Measurements from ENCODE around the gene PRKCE.

The PRKCE gene

GRCh38 chr2:45774688-45775244, 123.3 kb downstream of the PRKCE start:
- in situ Hi-C loops (cut with MboI; ENCODE audit: low sequenced_read_pairs) = loop anchor here (5.0 kb wide), 1 partner anchor 127 kb away; no protein-coding TSS in a partner anchor

DNA sequence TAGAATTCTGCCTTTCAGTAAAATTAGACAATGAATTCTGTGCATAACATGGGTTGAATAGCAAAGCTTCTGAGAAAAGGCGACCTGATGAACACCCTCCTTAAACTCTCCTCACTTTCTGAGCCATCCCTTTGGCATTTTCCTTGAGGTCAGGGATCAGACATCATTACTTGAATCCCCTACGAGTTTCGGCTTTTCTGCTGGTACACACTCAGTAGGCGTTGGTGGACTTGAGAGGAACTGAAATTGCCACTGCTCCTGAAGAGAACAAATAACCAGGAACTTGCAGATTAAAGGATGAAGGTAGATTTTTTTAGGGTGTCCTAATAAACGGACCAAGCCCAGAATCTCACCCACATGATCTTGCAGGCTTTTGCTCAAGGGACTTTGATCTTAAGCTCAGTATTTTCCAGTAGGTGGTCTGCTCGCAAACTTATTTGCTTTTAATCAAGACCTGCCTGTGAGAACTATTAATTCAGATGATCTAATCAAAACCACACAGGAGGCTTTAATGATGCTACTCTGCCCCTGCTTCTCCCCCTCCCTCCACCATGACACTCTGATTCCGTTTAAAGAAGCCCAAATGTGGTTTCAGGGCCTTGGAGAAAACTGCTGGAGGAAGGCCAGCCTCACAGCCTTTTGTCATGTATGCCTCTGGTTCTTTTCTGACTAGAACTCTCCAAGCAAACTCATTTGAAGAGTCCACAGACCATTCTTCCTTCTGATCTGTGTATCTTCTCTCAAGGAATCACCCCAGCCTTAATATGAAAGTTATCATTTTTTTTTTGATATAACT, 124.9 kb downstream of the PRKCE start:
- in situ Hi-C loops (cut with MboI; ENCODE audit: low sequenced_read_pairs) = loop anchor here (5.0 kb wide), 1 partner anchor 129 kb away; no protein-coding TSS in a partner anchor

- in situ Hi-C loops (cut with MboI; ENCODE audit: low sequenced_read_pairs) = loop anchor here (5.0 kb wide), 1 partner anchor 131 kb away; no protein-coding TSS in a partner anchor
These were observed 126.7 kb downstream of the PRKCE start for GRCh38 chr2:45777996-45778719.

- in situ Hi-C loops (cut with MboI; ENCODE audit: low sequenced_read_pairs) = loop anchor here (5.0 kb wide), 1 partner anchor 131 kb away; no protein-coding TSS in a partner anchor
These were observed 127.3 kb downstream of the PRKCE start for GRCh38 chr2:45778720-45779171.

DNA sequence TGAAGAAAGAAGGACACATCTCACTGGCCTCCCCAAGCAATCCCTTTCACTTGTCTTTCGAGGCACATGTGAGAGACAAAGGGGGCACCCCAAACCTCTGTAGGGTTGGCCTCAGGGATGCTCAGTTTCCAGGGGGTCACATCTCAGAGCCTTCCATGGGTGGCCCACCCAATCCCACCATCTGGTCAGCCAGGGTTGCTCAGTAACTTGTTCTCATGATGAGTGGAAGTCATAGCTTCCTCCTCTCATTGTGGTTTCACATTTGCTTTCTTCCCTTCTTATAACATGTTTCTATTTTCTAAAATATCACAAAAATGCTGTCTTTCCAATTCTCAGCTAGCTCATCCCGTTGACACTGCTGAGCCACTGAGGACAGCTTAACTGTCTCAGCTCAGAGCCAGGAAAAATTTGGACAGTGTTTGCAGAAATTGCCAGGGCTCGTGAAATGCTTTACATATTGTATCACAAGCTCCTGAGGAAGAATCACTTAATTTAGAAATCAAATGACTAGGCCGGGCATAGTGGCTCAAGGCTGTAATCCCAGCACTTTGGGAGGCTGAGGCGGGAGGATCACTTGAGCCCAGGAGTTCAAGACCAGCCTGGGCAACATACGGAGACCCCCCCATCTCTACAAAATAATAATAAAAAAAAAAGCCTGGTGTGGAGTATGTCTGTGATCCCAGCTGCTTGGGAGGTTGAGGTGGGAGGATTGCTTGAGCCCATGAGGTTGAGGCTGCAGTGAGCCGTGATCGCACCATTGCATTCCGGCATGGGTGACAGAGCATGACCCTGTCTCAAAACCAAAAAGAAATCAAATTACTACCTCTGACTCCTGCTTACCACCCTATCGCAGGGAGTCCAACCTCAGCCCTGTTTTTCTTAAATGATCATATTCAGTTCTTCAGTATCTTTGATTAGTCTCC, 129.3 kb downstream of the PRKCE start:
- in situ Hi-C loops (cut with MboI; ENCODE audit: low sequenced_read_pairs) = no loop called here

DNA sequence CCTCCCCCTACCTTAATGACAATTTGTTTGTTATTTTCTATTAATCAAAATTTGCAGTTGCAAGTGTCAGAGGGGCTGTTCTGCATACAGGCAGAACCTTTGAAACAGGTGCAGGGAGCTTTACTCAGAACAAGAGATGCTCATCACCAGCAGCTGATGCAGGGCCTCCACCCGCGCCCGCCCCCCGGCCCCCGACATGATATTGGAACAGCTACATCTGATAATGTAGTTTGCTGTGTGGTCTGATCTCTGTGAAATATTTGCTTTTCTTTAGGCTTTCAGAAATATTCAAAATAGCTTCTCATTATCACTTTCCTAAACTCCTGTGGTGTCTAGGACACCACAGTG, 130.0 kb downstream of the PRKCE start:
- in situ Hi-C loops (cut with MboI; ENCODE audit: low sequenced_read_pairs) = no loop called here

DNA sequence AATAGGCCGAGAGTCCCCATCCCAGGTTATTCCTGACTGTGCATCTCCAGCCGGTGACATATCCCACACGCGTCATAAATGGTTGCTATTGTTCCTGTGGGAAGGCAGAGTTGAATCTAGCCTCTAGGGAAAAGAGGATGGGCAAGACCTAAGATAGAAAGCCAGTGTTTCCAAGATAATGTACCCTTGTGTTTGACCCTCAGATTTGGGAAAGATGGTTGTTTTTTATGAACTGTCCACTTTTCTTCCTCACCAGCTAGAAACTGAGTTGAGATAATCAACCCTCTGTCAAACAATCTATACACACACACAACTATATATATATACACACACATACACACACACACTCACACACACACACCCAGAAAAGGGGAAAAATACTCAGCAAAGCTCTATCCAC, 131.0 kb downstream of the PRKCE start:
- in situ Hi-C loops (cut with MboI; ENCODE audit: low sequenced_read_pairs) = no loop called here

DNA sequence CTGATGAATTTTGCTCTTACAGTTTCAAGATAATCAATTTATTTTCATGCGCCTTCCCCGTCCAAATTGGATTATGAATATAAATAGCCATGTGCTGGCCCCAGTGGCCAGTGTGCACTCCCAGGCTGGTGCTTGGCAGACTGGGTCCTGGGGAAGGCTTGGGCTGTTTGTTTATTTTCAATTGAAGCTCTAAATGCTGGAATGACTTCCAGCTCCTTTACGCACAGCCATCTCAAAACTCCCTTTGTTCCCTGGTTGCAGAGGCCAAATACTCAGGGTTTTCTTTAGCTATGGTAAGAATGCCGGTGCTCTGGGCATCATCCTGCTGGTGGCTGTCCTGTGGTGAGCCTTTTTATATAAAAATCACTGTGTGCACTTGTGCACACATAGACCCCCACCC, 131.5 kb downstream of the PRKCE start:
- in situ Hi-C loops (cut with MboI; ENCODE audit: low sequenced_read_pairs) = no loop called here

GRCh38 chr2:45786030-45786835, 134.8 kb downstream of the PRKCE start:
- in situ Hi-C loops (cut with MboI; ENCODE audit: low sequenced_read_pairs) = no loop called here

DNA sequence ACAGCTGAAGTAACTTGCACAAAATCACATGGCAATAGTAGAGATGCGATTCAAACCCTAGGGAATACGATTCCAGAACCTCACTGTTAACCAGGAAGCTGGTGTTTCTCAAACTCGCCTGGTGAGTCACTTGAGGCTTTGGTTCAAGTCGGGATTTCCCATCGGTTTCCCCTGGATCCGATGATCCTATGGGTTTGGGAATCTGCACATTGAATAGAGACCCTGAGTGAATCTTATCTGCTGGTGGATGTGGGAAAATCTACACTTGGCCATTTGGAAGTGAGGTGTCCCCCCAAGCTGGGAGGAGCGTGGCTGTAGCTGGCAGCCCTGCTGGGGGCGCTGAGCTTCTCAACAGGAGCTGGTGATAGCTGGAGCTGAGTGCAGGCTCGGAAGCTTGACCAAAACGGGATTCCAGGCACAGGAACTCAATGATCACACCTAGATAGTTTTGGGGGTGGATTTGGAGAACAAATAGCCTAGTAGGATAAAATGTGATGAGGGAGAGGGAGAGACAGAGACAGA, 135.4 kb downstream of the PRKCE start:
- in situ Hi-C loops (cut with MboI; ENCODE audit: low sequenced_read_pairs) = no loop called here

GRCh38 chr2:45788401-45788800, 136.9 kb downstream of the PRKCE start:
- in situ Hi-C loops (cut with MboI; ENCODE audit: low sequenced_read_pairs) = no loop called here

- in situ Hi-C loops (cut with MboI; ENCODE audit: low sequenced_read_pairs) = no loop called here
These were observed 137.8 kb downstream of the PRKCE start for GRCh38 chr2:45789317-45789716.

- in situ Hi-C loops (cut with MboI; ENCODE audit: low sequenced_read_pairs) = no loop called here
These were observed 138.7 kb downstream of the PRKCE start for GRCh38 chr2:45789961-45790723.

DNA sequence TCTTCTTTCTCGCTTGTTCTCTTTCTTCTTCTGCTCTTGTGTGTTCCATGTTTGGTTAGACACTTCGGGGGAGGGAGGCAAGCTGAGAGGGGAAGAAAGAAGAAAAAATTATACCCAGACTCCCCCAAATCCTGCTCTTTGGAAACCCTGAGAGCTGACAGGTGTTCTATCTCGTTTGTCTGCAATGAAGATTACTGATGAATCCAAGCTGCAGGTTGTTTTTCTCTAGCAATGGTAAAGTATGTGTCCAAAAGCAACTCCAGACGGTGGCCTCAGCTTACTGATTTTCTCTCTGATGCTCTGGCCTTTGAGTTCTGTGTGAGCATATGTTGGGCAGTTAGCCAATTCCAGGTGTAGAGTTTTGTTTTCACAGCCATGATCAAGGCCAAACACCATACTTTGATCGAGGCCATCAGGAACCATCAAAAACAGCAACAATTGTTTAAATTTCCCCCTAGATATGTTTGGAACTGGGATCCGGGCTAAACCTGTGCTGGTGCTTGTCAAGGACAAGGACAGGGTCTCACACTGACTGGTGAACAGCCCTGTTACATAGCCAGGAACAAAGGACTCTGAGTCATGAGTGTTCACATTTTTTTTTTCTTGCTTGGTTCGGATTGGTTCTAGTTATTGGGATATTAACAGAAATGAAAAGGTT, 142.0 kb downstream of the PRKCE start:
- in situ Hi-C loops (cut with MboI; ENCODE audit: low sequenced_read_pairs) = no loop called here

DNA sequence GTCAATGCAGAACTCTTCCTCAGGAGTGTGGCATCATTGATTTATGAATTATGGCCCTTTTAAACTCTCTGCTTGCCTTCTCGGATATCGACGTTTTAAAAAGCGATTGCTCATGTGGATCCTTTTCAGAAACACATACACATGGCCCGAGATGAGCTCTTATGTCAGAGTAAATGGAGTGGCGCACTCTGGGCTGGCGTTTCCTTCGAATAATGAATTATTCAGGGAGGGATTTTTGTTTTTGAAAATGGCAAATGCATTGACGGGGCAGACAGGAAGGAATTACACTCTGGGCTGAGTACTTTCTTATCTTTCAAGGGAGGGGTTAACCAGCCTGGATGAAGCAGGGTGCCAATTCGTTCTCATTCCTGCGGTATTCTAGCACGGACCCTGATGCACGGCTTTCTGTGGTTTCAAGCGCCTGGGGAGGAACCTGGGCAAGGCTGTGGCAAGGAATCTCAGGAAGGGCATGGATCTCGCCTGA, 142.7 kb downstream of the PRKCE start:
- in situ Hi-C loops (cut with MboI; ENCODE audit: low sequenced_read_pairs) = no loop called here

DNA sequence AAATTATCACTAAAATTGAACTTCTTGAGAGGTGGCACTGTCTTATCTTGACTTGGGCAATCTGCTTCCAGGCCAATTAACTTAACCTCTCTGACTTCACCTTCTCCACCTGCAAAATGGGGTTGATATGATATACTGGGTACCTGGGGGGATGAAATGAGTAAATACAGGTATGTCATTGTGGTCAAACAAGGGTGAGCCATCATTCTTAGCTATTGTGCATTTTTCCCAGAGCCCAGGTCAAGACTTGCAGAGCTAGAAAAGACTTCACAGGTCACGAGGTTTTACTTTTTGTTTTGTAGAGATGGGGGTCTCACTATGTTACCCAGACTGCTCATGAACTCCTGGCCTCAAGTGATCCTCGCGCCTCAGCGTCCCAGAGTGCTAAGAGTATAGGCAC, 145.0 kb downstream of the PRKCE start:
- in situ Hi-C loops (cut with MboI; ENCODE audit: low sequenced_read_pairs) = no loop called here

DNA sequence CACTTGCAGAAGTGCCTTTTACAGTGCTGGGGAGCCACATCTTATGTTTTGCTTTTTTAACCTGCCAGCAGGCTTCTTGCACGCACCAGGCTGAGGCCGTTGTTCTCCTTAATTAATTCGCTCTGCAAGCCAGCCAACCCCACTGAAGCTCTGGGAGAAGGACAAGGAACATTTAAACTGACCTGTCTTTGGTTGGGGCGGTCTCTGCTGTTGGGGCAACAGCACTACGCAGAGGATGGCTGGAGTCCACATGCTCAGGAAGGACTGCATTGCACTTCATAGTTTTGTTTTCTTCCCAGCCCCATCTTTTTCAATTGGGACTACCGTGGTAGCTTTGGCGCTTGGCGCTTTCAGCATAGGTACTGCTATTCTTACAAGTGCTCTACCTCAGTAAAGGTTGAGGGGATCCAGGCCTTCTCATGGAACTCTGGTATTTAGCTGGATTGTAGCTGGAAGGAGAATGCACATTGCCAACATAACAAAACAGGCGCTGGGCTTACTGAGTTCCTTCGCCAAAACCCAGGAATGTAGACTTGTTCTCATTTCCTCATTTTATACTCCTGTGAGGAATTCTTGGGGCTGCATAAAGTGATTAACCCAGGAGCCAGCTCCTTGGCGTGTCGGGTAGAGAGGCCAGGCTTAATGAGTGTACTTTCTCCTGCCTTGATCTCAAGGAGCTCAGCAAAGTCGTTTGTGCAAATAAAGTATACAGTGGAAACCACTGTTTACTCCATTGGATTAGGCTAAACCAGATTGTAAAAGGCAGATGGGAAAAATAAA, 146.2 kb downstream of the PRKCE start:
- in situ Hi-C loops (cut with MboI; ENCODE audit: low sequenced_read_pairs) = no loop called here

Measured in HL-60/S4 (cell line).